ENCODE measurements around the gene TEX48. TPM values are rescaled to one million over a fixed set of nuclear protein-coding genes. Genes with fewer than 3 reads are reported as not detected.

The TEX48 gene
- total RNA-seq, 1 experiment from 2014 or later: not detected

DNA sequence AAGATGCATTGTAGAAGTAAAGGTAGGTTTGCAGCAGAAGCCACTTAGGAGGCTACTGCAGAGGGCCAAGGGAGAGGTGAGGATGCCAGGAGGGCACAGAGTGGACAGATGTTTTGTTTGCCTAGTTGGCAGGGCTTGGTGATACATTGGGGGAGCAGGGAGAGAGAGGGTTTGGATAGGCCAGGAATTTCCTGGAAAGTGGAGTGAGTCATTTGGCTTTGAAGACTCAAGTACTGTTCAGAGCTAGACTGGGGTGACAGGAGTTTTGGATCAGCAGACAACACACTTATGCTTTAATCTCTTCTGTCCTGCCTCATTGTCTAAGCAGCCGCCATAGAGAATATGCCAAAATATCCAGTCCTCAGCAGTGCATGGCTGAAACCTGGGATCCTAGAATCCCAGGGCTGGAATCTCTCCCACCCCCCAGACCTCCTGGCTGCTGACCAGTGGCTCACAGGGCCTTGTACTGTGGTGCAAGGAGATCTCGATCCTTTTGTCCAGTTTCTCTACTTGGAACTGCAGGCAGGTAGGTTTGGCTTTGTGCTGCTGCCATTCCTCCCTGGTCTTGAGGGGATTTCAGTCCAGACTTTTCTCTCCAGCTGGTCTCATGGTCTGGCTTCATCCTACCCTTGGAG, 59.9 kb downstream of the TEX48 start (continued):
- TF ChIP-seq, protein P1, sequence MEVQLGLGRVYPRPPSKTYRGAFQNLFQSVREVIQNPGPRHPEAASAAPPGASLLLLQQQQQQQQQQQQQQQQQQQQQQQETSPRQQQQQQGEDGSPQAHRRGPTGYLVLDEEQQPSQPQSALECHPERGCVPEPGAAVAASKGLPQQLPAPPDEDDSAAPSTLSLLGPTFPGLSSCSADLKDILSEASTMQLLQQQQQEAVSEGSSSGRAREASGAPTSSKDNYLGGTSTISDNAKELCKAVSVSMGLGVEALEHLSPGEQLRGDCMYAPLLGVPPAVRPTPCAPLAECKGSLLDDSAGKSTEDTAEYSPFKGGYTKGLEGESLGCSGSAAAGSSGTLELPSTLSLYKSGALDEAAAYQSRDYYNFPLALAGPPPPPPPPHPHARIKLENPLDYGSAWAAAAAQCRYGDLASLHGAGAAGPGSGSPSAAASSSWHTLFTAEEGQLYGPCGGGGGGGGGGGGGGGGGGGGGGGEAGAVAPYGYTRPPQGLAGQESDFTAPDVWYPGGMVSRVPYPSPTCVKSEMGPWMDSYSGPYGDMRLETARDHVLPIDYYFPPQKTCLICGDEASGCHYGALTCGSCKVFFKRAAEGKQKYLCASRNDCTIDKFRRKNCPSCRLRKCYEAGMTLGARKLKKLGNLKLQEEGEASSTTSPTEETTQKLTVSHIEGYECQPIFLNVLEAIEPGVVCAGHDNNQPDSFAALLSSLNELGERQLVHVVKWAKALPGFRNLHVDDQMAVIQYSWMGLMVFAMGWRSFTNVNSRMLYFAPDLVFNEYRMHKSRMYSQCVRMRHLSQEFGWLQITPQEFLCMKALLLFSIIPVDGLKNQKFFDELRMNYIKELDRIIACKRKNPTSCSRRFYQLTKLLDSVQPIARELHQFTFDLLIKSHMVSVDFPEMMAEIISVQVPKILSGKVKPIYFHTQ (CRISPR knock-in tag; IDR thresholded peaks at IDR 0.05): no peak
- no peak for TF ChIP-seq NR3C1 (CRISPR knock-in tag; conservative IDR thresholded peaks at IDR 0.05; ENCODE audit: low read depth)
- no peak for TF ChIP-seq EMX1 (CRISPR knock-in tag; IDR thresholded peaks at IDR 0.05)
- TF ChIP-seq CTCF (IDR thresholded peaks at IDR 0.05): no peak
- no peak for TF ChIP-seq SOX15 (CRISPR knock-in tag; IDR thresholded peaks at IDR 0.05)
- TF ChIP-seq, protein P2, sequence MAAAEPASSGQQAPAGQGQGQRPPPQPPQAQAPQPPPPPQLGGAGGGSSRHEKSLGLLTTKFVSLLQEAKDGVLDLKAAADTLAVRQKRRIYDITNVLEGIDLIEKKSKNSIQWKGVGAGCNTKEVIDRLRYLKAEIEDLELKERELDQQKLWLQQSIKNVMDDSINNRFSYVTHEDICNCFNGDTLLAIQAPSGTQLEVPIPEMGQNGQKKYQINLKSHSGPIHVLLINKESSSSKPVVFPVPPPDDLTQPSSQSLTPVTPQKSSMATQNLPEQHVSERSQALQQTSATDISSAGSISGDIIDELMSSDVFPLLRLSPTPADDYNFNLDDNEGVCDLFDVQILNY (CRISPR knock-in tag; IDR thresholded peaks at IDR 0.05): no peak

DNA sequence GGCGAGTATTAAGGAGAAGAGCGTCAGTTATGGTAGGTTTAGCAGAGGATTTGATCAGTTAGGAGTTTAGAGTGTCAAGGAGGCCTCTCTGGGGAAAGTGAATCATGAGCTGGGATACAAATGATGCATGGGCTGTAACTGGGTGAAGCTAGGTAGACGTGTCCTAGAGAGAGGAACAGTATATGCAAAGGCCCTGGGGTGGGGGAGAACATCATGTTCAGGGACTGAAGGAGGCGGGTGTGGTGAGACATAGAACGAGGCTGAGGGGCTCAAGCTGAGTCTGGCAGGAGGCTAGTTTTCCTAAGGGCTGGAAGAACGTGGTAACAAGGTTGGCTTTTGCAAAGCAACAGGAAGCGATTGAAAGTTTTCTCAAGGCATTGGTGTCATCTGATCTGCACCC, 60.4 kb downstream of the TEX48 start:
- no peak for TF ChIP-seq PREB (CRISPR knock-in tag; IDR thresholded peaks at IDR 0.05; ENCODE audit: borderline replicate concordance)
- no peaks in the 10 kb centered on the region for H3K9me3 Mint-ChIP-seq
- no peak overlapping the region for H3K27ac Mint-ChIP-seq
- H3K4me3 Mint-ChIP-seq: no peak overlapping the region
- H3K4me1 Mint-ChIP-seq: no peaks in the 10 kb centered on the region
- ChIA-PET CTCF (interaction anchor here (2.0 kb wide), 1 partner anchor 32 kb away, joined by 6 read pairs; no protein-coding TSS in a partner anchor), POLR2A (no interaction called here)
- peaks cover 12% of the 10 kb centered on the region for H3K36me3 Mint-ChIP-seq
- no peaks in the 10 kb centered on the region for H3K27me3 Mint-ChIP-seq (ENCODE audit: low read depth)
- no peak for DNase-seq (ENCODE audit: low spot score)
- no peak for ATAC-seq

DNA sequence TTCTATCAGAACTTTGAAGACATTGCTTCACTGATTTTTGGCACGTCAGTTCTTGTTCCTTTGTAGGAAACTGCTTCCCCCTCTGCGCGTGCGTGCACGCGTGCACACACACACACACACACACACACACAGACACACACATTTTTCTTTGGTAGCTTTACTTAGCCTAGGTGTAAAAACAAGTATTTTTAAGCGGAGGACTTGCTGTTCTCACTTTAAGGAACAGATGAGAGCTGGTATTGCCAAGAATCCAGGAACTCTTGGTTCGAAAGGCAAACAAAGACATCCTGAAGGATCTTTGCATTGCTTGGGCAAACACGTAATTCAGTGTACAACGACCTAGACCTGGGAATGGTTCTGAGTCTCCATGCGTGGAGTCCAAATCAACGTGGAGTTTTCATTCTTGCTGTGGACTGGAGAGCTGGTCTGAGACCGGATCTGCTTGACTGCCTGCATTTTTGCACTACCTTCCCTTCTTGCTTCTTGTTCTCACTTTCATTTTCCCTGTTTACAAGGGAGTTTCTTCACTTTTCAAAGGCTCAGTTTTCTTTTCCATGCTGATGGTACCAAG, 62.7 kb downstream of the TEX48 start:
- H3K4me1 Mint-ChIP-seq: no peaks in the 10 kb centered on the region
- ChIA-PET CTCF (interaction anchor here (1.2 kb wide), 1 partner anchor 81 kb away, joined by 3 read pairs; no protein-coding TSS in a partner anchor), POLR2A (no interaction called here)
- 0 out of 2 replicates have a peak overlapping the region, but pooled peaks have one; percentile 38 for H3K27ac Mint-ChIP-seq
- DNase-seq (ENCODE audit: low spot score): no peak
- no peaks in the 10 kb centered on the region for H3K9me3 Mint-ChIP-seq
- no peaks in the 10 kb centered on the region for H3K27me3 Mint-ChIP-seq (ENCODE audit: low read depth)
- TF ChIP-seq NFATC4 (CRISPR knock-in tag; IDR thresholded peaks at IDR 0.05): no peak
- TF ChIP-seq ZNF121 (CRISPR knock-in tag; IDR thresholded peaks at IDR 0.05): no peak
- no peak for TF ChIP-seq CREB1 (CRISPR knock-in tag; IDR thresholded peaks at IDR 0.05)
- TF ChIP-seq ZNF138 (CRISPR knock-in tag; conservative IDR thresholded peaks at IDR 0.05): no peak
- TF ChIP-seq, protein P3, sequence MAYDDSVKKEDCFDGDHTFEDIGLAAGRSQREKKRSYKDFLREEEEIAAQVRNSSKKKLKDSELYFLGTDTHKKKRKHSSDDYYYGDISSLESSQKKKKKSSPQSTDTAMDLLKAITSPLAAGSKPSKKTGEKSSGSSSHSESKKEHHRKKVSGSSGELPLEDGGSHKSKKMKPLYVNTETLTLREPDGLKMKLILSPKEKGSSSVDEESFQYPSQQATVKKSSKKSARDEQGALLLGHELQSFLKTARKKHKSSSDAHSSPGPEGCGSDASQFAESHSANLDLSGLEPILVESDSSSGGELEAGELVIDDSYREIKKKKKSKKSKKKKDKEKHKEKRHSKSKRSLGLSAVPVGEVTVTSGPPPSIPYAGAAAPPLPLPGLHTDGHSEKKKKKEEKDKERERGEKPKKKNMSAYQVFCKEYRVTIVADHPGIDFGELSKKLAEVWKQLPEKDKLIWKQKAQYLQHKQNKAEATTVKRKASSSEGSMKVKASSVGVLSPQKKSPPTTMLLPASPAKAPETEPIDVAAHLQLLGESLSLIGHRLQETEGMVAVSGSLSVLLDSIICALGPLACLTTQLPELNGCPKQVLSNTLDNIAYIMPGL (CRISPR knock-in tag; IDR thresholded peaks at IDR 0.05): no peak
- TF ChIP-seq, protein P4, sequence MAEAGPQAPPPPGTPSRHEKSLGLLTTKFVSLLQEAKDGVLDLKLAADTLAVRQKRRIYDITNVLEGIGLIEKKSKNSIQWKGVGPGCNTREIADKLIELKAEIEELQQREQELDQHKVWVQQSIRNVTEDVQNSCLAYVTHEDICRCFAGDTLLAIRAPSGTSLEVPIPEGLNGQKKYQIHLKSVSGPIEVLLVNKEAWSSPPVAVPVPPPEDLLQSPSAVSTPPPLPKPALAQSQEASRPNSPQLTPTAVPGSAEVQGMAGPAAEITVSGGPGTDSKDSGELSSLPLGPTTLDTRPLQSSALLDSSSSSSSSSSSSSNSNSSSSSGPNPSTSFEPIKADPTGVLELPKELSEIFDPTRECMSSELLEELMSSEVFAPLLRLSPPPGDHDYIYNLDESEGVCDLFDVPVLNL (CRISPR knock-in tag; IDR thresholded peaks at IDR 0.05; ENCODE audit: borderline replicate concordance, low read depth): no peak
- TF ChIP-seq GTF2I (CRISPR knock-in tag; conservative IDR thresholded peaks at IDR 0.05): no peak
- no peak for TF ChIP-seq ZNF423 (CRISPR knock-in tag; IDR thresholded peaks at IDR 0.05)
- ATAC-seq: no peak
- H3K4me3 Mint-ChIP-seq: no peak overlapping the region
- H3K36me3 Mint-ChIP-seq: peaks cover 12% of the 10 kb centered on the region
